PFSK-1 (cell line): ENCODE data around the gene KDM6A.

Experiments
- FOXP2 ChIP-seq: optimal IDR thresholded peaks from 2 replicates; pipeline ENCODE3; 2011; ENCODE audit warnings: borderline replicate concordance, control low read depth, inconsistent platforms; ENCODE audit not compliant: insufficient read depth; ENCODE audit errors: extremely low read length, extremely low read depth
- POLR2AphosphoS5 ChIP-seq: IDR thresholded peaks from 2 replicates; pipeline ENCODE4 v1.6.1; 2012; ENCODE audit warnings: low read depth, mild to moderate bottlenecking, control low read depth, low read length, moderate library complexity
- REST ChIP-seq, 2 experiments: IDR thresholded peaks; 2 replicates each; pipeline versions ENCODE4 v1.6.1 to v1.8.0; 2011 to 2012; ENCODE audit warnings: low read depth in 2 of 2, low read length in 2 of 2, control low read depth in 1 of 2, inconsistent platforms in 1 of 2, mild to moderate bottlenecking in 1 of 2, moderate library complexity in 1 of 2; ENCODE audit not compliant: insufficient read depth in 1 of 2
- SIN3A ChIP-seq: IDR thresholded peaks from 2 replicates; pipeline ENCODE4 v1.6.1; 2012; ENCODE audit warnings: mild to moderate bottlenecking, low read length, moderate library complexity, borderline replicate concordance; ENCODE audit not compliant: insufficient read depth
- TAF1 ChIP-seq: IDR thresholded peaks from 2 replicates; pipeline ENCODE4 v1.6.1; 2012; ENCODE audit warnings: low read length, control low read depth, borderline replicate concordance; ENCODE audit not compliant: insufficient read depth

Gene KDM6A

DNA sequence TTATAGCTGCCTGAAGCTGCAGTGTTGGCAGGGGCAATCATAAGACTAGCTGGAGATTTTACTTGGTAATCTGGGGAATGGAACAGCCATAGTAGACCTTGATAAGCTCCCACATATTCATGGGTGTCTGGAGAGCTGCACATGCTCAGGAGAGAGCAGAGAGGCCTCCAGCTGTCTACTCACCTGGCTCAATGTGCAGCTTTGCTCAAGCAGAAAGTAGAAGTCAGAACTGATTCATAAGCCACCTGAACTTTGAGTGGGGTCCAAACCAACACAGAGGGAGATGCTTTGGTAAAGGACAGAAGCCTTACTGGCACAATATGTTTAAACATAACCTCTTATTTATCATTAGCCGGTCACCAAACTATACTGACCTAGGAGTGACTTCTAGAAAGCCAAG, 54.4 kb downstream of the KDM6A start:
- TF ChIP-seq POLR2AphosphoS5 (no peak), SIN3A (no peak), FOXP2 (no peak), REST (IDR thresholded peaks at IDR 0.05; ENCODE audit: insufficient read depth in 1 of 2, low read depth in 2 of 2, low read length in 2 of 2) (no peak), TAF1 (no peak)

DNA sequence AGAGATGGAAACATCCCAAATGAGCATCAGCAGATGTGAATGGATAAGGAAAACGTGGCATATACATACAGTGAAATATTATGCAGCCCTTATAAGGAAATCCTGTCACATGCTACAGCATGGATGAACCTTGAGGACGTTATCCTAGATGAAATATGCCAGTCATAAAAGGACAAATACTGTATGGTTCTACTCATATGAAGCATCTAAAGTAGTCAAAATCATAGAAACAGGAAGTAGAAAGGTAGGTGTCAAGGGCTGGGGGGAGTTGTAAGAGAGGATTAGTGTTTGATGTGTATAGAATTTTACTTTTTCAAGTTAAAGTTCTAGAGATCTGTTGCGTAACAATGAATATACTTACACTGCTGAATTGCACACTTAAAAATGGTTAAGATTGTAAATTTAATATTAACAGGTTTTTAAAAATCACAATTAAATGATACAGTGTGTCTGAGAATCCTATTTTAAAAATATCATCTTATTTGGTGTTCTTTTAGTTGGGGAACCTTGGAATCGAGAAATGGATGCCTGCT, 58.5 kb downstream of the KDM6A start:
- TF ChIP-seq REST (IDR thresholded peaks at IDR 0.05; ENCODE audit: insufficient read depth in 1 of 2, low read depth in 2 of 2, low read length in 2 of 2) (no peak), FOXP2 (no peak), SIN3A (no peak), POLR2AphosphoS5 (no peak), TAF1 (no peak)

DNA sequence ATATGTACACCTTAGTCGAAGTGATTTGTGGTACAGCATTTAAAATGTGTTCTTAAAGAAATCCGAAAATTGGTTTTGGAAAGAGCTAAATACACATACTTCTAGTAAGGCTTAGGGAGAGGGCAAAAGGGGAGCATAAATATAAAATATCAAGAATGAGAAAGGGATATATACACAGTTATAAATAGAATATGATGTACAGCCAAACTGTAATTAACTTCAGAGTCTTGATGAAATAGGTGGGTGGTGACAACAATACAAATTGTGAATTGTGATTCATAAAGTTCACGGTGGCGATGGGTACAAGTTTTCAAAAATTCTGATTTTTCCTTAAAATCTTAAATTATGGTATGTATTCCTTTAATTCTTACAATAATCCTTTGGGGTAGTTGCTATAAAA, 62.2 kb downstream of the KDM6A start:
- no peak for TF ChIP-seq REST (IDR thresholded peaks at IDR 0.05; ENCODE audit: insufficient read depth in 1 of 2, low read depth in 2 of 2, low read length in 2 of 2)
- no peak for TF ChIP-seq POLR2AphosphoS5
- no peak for TF ChIP-seq TAF1
- TF ChIP-seq FOXP2: no peak
- no peak for TF ChIP-seq SIN3A

- TF ChIP-seq SIN3A (no peak), POLR2AphosphoS5 (no peak)
These were observed 62.7 kb downstream of the KDM6A start for GRCh38 chrX:44935640-44936039.

DNA sequence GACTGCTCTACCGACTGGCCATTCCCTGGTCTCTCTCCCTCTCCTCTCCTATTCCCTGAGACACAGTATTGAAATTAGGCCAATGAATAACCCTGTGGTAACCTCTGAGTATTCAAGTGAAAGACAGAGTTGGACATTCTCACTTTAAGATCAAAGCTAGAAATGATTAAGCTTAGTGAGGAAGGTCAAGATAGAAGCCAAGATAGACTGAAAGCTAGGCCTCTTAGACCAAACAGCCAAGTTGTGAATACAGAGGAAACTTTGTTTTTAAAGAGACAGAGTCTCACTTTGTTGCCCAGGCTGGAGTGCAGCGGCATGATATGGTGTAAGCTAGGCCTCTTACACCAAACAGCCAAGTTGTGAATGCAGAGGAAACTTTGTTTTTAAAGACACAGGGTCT, 64.6 kb downstream of the KDM6A start:
- TF ChIP-seq REST (IDR thresholded peaks at IDR 0.05; ENCODE audit: insufficient read depth in 1 of 2, low read depth in 2 of 2, low read length in 2 of 2) (no peak), POLR2AphosphoS5 (no peak), TAF1 (no peak), FOXP2 (no peak), SIN3A (no peak)
